ENCODE results near the gene RNLS.

- TF ChIP-seq CTCF (IDR thresholded peaks at IDR 0.05), result no peak
- TF ChIP-seq POLR2AphosphoS5 (IDR thresholded peaks at IDR 0.05), result no peak
- no peak for TF ChIP-seq POLR2A (IDR thresholded peaks at IDR 0.05)
Observed at GRCh38 chr10:88313878-88314277, 269.2 kb downstream of the RNLS start.
